NCI-H226 (cell line): ENCODE results near the gene SCGB3A1.

Source experiments
- DNase-seq: peaks from one replicate; pipeline ENCODE4 v3.0.0-alpha.2; 2015

Gene SCGB3A1

DNA sequence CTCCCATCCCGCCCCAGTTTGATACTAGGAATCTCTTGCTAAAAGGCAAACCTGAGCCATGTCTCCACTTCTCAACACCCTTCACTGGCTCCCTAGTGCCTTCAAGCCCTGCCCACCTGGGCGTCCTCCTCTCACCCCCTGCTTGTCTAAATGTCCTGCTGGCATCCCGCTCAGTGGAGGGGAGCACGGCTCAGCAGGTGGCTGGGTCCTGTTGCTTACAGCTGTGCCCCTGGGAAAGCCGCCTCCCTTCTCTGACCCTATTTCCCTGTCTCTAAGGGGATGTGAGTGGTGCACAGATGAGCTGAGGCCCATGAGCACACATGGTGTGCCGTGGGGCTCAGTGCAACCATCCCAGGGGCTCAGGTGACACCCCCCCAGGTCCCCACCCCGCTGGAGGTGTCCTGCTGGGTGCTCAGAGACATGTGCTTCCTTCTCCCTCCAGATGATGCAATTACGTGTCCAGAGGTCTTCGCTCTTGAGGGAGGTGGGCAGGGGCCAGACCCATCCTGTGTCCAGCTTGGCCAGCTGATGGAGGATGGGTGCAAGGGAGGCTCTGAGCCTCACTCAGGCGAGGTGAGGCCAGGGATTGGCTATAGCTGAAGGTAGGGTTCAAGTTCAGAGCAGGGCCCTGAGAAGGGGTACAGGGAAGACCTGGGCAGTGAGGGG, 34.0 kb upstream of the SCGB3A1 start:
- DNase-seq = no peak

DNA sequence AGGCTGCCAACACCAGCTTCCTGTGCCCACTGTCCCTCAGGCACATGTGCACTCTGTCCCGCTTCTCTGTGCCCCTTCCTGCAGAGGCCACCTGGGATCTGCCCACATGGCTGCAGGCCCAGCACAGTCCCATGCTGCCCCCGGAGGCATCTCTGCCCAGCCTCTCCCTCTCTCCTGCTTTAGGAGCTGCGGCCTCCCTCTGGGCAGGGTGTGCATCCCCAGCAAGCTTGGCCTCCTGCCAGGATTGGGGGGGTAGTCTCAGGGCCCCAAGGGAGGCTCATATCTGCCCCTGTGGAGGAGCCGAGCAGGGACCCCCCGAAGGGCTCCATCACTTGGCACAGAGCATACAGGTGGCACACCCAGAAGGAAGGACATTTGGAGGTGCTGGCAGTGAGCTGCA, 33.3 kb upstream of the SCGB3A1 start:
- no peak for DNase-seq

DNA sequence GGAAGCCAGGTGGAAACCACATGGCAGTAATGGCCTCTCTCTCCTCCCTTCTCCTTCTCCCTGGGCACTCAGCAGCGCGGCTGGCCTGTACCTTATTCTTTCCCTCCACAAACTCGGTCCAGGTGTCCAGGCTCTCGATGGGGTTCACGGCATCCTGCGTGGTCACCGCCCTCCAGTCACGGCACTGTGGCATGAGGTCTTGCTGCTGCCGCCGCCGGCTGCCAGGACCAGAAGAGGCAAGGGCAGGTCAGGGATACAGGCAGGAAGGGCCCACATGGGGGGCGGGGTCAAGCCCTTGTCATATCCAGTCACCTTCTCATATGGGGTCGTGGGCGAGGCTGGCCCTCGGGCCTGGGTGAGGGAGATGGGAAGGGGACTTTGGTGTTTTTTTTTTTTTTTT, 32.5 kb upstream of the SCGB3A1 start:
- no peak for DNase-seq

DNA sequence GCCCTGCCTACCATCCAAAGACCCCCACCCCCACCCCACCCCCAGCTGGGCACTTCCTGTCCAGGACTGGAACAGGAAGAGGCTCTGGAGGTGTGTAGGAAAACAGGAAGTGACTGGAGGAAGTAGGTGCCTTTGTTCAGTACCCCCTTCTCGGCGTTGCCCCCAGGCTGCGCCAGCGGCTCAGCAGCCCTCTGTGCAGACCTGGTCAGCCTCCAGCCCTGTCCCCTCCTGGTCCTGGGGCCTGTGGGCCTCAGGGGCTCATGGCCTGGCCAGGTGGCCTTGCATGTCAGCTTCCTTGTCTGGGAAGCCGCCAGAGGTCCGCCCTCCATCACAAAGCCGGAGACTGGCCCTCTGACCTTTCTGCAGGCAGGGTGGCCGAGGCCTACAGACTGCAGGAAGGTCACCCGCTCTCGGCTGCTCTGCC, 32.1 kb upstream of the SCGB3A1 start:
- no peak for DNase-seq

DNA sequence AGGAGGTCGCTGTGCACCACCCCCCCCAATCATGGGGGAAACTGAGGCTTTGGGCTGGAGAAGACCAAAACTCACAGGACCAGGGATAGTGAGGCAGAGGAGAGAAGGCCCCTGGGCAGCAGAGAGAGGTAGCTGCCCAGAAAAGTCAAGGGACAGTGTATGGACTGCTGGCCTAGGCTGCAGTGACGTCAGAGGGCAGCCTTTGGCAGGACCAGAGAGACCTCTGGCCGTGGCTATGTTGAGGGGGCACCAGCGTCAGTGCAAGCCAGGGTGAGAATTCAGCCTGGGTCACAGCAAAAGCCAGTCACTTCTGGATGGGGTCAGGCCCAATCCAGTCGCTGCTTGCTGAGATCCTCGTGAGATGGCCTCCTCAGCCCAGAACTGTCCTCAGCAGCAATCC, 31.6 kb upstream of the SCGB3A1 start:
- no peak for DNase-seq

DNA sequence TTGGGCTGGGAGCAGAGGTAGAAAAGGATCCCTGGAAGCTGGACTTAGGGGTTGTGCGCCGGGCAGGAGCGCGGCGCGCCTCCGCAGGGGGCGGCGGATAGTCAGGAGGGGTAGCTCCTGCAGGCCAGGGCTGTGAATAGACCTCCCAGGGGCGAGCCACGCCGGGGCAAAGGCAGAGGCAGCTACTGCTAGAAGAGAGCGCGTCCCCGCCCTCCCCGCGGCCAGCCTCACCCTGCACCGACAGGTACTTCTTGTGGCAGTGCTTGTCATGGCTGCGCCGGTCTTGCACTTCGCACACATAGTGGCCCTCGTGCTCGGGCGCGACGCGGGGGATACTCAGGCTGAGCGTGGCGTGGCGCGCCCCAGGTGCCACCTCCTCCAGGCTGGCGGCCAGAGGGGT, 30.0 kb upstream of the SCGB3A1 start:
- no peak for DNase-seq

DNA sequence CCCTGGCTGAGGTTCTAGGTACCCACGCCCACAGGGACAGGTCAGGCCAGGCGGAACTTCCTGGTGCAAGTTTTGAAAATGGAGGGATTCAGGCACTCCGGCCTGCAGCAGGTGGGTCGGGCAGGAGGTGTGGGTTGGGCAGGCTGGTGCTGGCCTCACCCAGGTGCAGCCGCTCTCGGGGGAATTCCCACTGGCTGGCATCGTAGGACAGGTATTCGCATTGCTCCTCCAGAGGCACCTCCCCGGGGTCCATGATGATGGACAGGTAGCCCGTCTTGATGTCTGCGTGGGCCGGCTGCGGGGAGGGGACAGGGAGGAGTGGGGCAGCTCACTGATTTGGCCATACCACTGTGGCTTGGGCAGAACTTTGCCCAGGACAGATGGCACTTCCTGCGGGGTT, 28.7 kb upstream of the SCGB3A1 start:
- no peak for DNase-seq

DNA sequence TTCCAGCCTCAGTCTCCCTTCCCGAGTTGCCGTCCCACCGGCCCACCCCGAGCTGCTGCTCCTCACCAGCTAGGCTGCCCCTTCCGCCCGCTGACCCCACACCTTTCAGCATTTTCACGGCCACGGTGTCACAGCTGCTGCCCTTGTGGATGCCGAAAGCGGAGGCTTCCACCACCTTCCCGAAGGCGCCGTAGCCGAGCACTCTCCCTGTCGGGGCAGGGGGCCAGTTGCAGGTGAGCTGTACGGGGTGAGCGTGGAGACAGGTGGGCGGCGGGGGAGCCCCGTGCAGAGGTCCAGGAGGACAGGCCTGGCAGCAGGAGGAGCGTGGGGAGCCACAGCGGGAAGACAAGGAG, 28.2 kb upstream of the SCGB3A1 start:
- no peak for DNase-seq

DNA sequence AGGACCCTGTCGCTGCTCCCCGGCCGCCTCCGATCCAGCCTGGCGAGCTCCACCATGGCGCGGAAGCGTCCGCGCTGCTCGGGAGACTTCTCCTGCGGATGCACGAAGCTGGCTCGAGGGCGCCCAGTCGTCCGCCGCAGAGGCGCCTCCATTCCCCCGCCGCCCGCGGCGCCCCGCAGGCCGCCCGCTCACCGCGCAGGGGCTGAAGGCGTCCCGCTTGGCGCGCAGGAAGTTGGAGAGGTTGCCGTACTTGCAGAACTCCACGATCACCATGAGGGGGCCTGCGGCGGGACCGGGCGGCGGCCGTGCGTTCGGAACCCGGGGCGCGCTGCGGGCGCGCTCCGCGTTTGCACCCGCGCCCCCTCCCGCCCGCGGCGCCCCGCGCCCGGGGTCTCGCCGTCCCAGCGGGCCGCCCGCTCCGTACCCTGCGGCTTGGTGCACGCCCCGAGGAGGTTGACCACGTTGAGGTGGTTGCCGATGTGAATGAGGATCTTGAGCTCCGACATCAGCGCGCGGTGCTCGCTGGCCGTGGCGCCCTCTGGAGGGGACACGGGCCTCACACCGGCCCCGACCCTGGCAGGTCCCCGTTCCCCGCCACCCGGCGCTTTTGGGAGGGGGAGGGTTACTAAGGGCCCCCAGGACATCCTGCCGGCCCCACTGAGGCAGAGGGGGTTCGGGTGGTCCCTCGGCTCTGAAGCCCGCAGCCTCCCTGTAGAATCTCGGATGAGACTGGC, 27.7 kb upstream of the SCGB3A1 start:
- no peak for DNase-seq

DNA sequence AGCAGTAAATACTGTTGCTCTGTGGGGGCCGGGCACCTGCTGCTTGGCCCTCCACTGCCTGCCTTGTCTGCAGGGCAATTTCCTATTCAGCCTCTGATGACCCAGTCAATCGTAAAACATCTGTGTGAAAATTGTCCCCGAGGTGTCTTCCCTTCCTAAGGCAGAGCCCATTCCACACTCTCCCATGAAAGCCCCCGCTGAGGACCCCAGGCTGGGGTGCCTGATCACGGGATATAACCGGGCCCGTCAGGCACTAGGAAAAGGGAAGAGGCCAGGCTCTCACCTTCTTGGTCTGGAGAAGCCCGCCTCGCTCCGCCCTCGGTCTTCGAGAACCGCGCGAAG, 27.2 kb upstream of the SCGB3A1 start:
- no peak for DNase-seq

DNA sequence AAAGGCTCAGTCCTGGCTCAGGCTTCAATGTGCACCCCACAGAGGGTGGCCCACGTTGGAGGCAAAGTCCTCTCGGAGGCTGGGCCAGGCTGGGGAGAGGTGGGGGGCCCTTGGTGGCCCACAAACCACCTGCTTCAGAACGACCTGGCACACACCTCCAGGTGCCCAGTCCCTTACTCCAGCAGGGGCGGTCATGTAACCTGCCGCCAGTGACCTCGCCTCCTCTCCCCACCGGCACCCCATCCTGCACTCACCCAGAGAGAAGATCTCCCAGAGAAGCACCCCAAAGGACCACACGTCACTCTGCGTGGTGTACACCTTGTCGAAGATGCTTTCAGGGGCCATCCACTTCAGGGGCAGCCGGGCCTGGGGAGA, 22.5 kb upstream of the SCGB3A1 start:
- no peak for DNase-seq

DNA sequence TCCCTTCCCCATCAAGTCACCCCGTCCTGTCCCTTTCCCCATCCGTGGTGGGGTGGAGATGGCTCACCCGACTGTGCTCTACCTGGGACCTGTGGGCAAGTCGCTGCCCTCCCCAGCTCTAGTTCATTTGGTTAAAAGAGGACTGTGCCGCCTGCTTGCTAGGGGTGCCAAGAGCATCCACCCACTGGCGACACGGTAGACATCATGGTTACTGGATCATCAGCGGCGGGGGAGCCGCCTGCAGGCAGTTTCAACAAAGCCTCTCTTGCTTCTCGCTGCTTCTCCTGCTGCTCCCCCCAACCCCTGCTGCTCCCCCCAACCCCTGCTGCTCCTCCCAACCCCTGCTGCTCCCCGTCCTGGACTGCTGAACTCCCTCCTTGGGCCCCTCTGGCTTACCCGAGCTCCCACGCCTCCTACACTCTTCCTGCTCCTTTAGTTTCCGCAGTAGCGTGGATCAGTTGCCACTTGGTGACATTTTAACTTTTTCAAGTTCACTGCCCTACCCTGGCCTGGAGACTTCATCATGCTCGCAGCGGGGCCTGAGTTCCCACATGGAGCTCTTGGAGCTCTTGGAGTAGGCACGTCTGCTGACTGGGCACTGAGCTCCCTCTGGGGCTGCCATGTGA, 22.0 kb upstream of the SCGB3A1 start:
- DNase-seq = no peak

DNA sequence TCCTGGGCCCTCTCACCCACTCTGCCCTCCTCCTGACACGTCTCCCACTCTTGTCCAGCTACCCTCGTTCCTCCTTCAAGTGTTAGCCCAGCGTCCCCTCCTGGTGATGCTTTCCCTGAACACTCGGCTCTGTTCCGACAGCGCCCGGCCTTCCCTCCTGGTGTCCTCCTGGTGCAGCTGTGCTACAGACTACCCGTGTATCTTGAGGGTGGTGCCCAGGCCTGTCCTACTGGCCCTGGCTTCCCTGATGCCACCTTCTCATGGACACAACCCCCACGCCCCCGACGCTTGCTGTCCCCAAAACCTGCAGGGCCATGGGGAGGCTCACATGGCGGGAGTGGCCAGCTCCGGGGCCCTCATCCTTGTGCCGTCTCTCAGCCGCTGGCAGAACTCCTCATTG, 21.4 kb upstream of the SCGB3A1 start:
- no peak for DNase-seq

DNA sequence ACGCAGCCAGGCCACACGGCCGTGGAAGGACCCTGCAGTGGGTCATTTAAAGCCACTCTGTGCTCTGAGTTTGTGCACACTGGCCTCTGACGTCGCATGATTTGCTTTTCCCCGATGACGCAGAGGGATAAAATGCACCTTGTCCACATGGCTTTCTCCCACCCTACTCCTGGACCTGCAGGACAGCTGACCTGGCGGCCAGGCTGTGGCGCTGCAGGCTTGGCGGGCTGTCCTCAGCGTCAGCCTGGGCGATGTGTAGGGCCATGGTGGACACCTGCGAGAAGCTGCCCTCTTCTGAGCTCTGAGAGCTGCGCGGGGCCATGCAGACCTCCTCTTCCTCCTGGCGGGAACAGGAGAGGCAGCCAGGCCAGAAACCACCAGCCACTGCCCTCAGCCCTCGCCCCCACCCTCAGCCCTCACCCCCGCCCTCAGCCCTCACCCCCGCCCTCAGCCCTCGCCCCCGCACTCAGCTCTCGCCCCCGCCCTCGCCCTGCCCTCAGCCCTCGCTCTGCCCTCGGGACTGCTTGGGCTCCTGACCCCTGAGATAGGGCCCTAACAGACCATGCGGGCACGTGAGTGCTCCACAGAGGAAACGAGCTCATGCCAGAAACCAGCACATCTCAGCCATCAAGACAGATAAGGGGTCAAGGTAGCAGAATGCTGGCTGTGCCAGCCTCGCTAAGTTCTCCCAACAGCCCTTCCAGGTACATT, 20.0 kb upstream of the SCGB3A1 start:
- no peak for DNase-seq

DNA sequence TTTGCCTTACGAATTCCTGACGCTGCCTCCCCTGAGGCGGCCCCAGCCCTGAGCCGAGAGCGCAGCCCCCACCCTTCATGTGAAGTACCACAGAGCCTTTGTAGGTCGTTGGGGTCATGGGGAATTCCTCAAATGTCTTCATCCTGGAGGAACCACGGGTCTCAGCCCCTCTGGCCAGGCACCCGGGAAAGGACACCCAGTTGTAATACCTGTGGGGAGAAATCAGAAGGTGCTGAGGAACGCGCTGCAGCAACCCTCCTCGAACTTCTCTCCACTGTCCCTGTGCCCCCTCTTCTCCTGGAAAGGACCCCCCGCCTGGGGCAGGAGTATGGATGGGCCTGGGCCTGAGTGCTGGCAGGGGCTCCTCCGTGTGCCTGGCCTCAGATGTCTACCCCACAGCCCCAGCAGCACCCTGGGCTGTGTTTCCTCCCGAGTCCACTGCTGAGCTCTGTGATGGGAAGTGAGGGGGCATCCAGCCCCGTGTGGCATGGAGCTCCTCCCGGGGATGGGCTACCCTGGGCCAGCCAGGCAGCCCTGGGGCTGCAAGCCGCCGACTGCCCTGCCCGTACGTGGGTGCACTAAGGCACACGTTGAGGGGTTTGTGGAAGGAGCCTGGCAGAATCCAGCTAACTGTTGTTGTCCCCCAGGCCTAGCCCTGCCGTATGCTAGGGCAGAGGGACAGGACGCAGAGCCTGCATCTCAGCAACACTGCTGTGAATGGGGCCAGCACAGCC, 18.7 kb upstream of the SCGB3A1 start:
- DNase-seq = no peak

DNA sequence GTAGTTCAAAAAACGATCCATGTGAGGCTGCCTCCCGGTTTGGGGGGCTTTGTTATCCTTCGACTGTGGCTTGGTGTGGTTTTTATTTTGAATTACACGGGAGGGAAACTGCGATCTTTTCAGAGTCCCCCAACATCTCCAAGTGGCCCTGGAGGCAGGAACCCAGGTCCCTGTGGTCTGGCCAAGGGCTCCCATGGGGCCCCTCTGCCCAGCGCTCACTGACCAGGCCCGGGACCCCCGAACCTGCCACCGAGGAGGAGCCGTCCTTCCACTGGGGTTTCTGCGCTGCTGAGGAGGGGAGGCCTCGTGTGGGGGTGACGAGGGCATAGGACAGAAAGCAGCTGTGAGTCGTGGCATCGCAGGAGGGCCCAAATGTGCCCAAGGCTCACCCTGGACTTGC, 18.1 kb upstream of the SCGB3A1 start:
- DNase-seq = no peak

DNA sequence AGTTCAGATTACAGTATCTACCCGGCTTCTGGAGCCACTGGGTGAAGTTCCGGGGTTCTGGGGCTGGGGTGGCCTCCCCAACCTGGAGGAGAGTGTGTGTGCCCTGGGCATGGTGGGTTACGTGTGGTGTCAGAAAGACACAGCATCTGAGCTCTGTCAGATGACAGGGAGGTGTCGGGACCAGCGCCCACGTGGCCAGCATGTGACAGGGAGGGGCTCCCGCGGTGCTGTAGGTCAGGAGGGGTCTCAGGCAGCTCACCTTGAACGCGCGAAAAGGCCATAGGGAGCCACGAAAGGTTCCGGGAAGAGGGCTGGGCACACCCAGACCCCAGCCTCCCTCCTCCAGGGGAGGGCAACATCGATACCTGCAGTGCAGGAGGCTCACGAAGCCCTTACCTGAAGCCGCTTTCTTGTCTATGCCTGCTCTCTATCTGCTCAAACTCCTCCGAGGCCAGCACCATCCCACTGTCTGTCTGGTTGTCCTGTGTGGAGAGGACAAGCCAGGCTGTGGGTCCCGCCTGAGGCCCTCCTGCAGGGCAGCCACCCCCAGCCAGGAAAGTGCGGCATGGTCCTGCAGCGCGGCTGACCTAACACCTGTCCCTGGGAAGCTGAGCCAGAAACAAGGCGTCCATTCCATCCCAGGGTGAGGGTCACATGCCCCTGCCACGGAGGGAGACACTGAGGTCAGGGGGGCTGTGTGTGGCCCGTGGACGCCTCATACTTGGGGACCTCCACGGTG, 17.4 kb upstream of the SCGB3A1 start:
- no peak for DNase-seq

DNA sequence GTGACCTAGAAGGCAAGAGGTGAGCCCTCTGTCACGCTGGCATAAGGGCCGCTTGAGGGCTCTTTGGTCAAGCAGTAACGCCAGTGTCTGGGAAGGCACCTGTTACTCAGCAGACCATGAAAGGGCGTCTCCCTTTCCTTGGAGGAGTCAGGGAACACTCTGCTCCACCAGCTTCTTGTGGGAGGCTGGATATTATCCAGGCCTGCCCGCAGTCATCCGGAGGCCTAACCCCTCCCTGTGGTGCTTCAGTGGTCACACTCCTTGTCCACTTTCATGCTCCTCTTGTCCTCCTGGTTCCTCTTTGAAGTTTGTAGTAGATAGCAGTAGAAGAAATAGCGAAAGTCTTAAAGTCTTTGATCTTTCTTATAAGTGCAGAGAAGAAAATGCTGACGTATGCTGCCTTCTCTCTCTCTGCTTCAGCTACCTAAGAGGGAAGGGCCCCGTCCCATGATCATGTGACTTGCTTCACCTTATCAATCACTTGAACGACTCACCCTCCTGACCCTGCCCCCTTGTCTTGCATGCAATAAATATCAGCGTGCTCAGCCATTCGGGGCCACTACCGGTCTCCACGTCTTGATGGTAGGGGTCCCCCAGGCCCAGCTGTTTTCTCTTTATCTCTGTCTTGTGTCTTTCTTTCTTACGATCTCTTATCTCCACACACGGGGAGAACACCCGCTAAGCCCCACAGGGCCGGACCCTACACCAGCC, 16.7 kb upstream of the SCGB3A1 start:
- peak; percentile 50 for DNase-seq

DNA sequence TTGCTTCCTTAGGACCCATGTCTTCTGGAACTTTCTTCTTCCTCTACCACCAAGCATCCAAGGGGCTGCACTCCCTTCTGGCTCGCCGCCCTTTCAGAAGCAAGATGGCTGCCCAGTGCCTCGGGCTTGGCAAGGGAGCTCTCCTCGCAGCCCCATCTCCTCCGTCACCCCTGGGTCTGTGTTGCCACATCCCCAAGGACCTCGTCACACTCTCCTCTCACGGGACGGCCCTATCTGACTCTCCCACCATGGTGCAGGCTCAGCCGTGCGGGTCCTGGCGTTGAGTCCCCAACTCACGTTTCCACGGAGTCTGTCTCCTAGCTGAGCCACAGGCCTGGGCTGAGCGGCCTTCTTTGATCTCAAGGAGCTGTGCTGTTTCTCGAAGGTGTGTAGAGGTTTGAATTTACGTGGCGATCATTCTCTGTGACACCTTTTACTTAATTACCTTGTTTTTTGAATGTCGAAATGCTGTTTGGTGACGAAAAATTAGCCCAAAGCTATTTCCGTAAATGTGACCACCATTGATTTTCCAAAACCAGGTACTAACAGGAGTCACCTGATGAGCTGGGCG, 15.0 kb upstream of the SCGB3A1 start:
- DNase-seq = no peak

DNA sequence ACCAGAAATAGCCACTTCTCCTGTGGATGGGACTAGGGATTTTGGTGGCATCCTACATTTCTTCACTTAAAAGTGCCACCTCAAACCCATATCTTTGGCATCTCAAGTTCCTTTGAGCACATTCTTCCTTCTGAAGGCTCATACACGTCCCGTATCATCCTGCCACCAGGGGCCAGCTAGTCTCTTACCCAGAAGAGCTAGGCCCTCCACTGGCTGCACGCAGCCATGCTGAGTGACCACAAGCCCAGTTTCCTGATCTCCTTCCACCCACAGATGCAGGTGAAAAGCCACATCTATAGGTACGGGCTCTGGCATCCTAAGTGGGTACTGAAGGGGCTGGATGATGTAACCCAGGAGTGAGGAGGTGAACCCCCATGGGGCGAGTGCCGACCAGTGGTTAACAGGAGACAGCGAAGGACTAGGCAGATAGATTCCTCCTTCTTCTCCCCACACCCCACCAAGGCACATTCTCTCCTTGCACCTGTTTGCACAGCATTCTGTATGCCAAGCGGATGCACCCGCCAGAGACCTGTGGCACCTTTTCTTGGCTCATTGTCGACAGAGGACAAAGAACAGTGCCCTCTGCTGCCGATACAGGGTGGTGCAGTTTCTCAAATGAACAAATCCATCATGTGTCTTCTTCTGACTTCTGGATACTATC, 14.4 kb upstream of the SCGB3A1 start:
- DNase-seq = peak; percentile 3

DNA sequence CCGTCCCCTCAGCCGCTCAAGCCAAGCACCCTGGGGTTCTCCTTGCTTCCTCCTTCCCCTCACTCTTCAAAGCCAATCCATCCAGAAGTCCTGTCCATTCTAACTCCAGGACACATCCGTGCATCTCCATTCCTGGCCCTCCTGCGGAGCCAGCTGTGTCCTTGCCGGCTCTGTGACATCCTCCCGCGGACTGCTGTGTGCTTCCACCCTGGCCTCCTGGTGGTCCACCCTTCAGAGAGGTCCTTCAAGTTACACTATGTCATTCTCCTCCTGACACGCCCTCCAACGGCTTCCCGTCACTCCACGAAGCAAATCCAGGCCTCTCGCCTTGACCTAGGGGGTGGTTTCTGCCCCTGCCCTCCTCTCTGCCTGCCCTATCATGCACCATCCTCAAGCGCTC, 13.0 kb upstream of the SCGB3A1 start:
- DNase-seq = no peak
